Measurements from ENCODE around the gene METRNL. TPM values are rescaled to one million over a fixed set of nuclear protein-coding genes. Genes with fewer than 3 reads are reported as not detected.
"Not testable (repeated sequence)": the region's sequence is repeated elsewhere in the genome, so short reads cannot be mapped to it uniquely, and the experiment has no call there.

The METRNL gene
- polyA plus RNA-seq, 3 donors = 13.1 to 133 (median 29.8) TPM

GRCh38 chr17:83065660-83066542 lies 13.5 kb upstream of the METRNL start:
- Histone ChIP-seq H4K20me1 (ENCODE audit: insufficient read depth, low read length) (no peaks in the 10 kb centered on the region), H3K4me3 (replicated peaks in 1 of 3; ENCODE audit: low read depth in 2 of 3, low read length in 3 of 3) (no peak overlapping the region), H3K27me3 (ENCODE audit: control insufficient read depth in 2 of 2, insufficient read depth in 2 of 2, low read length in 2 of 2) (peaks cover 0 to 5% of the 10 kb centered on the region in 2 donors), H2AFZ (ENCODE audit: insufficient read depth, low read depth, low read length, poor library complexity, severe bottlenecking) (no peak overlapping the region), H3K4me1 (ENCODE audit: control insufficient read depth in 1 of 2, insufficient read depth in 2 of 2, low read length in 2 of 2) (peaks cover 5 to 6% of the 10 kb centered on the region in 2 donors), H3K9ac (ENCODE audit: insufficient read depth, low read length, poor library complexity, severe bottlenecking) (no peak overlapping the region), H3K9me3 (replicated peaks in 1 of 2; ENCODE audit: control insufficient read depth in 1 of 2, insufficient read depth in 1 of 2, low read length in 2 of 2) (no peaks in the 10 kb centered on the region), H3K36me3 (replicated peaks in 1 of 2; ENCODE audit: control insufficient read depth in 1 of 2, insufficient read depth in 2 of 2, low read length in 2 of 2) (no peaks in the 10 kb centered on the region), H3K27ac (ENCODE audit: low read depth in 1 of 2, low read length in 2 of 2) (no peak overlapping the region), H3K79me2 (ENCODE audit: insufficient read depth, low read length) (no peaks in the 10 kb centered on the region), H3K4me2 (replicated peaks; ENCODE audit: extremely low read depth, low read length, poor library complexity, severe bottlenecking) (no peak overlapping the region)
- Mint-ChIP-seq H3K4me1 (peaks cover 14% of the 10 kb centered on the region), H3K27me3 (ENCODE audit: low read depth in 3 of 3) (peaks cover 7 to 29% (median 11%) of the 10 kb centered on the region in 3 donors), H3K27ac (peak overlapping the region in 2 of 7 donors; percentile 35 to 50), H3K4me3 (no peak overlapping the region), H3K36me3 (no peaks in the 10 kb centered on the region), H3K9me3 (peaks cover 0 to 1% (median 0%) of the 10 kb centered on the region in 7 donors)
- DNase-seq = no peak
- 96% methylated on average over 33 of the region's 39 CpGs for WGBS (ENCODE audit: insufficient coverage)
- no peak for TF ChIP-seq CTCF (IDR thresholded peaks at IDR 0.05)
- intact Hi-C loops (cut with micrococcal nuclease) = no loop called here

- H3K4me3 ChIP-seq (replicated peaks in 1 of 3; ENCODE audit: low read depth in 2 of 3, low read length in 3 of 3); H3K9me3 ChIP-seq (replicated peaks in 1 of 2; ENCODE audit: control insufficient read depth in 1 of 2, insufficient read depth in 1 of 2, low read length in 2 of 2); H3K4me1 ChIP-seq (ENCODE audit: control insufficient read depth in 1 of 2, insufficient read depth in 2 of 2, low read length in 2 of 2); H2AFZ ChIP-seq (ENCODE audit: insufficient read depth, low read depth, low read length, poor library complexity, severe bottlenecking); H3K9me3 Mint-ChIP-seq; DNase-seq; H3K27ac Mint-ChIP-seq; H3K4me2 ChIP-seq (replicated peaks; ENCODE audit: extremely low read depth, low read length, poor library complexity, severe bottlenecking); intact Hi-C loops (cut with micrococcal nuclease); H4K20me1 ChIP-seq (ENCODE audit: insufficient read depth, low read length); H3K27me3 ChIP-seq (ENCODE audit: control insufficient read depth in 2 of 2, insufficient read depth in 2 of 2, low read length in 2 of 2); H3K36me3 ChIP-seq (replicated peaks in 1 of 2; ENCODE audit: control insufficient read depth in 1 of 2, insufficient read depth in 2 of 2, low read length in 2 of 2); H3K79me2 ChIP-seq (ENCODE audit: insufficient read depth, low read length); H3K27ac ChIP-seq (ENCODE audit: low read depth in 1 of 2, low read length in 2 of 2); H3K9ac ChIP-seq (ENCODE audit: insufficient read depth, low read length, poor library complexity, severe bottlenecking); H3K4me3 Mint-ChIP-seq; H3K36me3 Mint-ChIP-seq: not testable (repeated sequence)
- H3K27me3 Mint-ChIP-seq (ENCODE audit: low read depth in 3 of 3) = peaks cover 7 to 29% (median 12%) of the 10 kb centered on the region in 3 donors
- 96% methylated on average over 13 of the region's 19 CpGs for WGBS (ENCODE audit: insufficient coverage)
- H3K4me1 Mint-ChIP-seq = peaks cover 19% of the 10 kb centered on the region
These were observed 12.9 kb upstream of the METRNL start for GRCh38 chr17:83066543-83066890.

Measured in CD14-positive monocyte (primary cell).